EH (cell line): Measurements from ENCODE around the gene CLTB.
"Not testable (repeated sequence)": the region's sequence is repeated elsewhere in the genome, so short reads cannot be mapped to it uniquely, and the experiment has no call there.

Experiments
- DNase-seq: peaks from one replicate; pipeline ENCODE4 v3.0.0-alpha.2; 2015; ENCODE audit warnings: low read depth

CLTB gene

DNA sequence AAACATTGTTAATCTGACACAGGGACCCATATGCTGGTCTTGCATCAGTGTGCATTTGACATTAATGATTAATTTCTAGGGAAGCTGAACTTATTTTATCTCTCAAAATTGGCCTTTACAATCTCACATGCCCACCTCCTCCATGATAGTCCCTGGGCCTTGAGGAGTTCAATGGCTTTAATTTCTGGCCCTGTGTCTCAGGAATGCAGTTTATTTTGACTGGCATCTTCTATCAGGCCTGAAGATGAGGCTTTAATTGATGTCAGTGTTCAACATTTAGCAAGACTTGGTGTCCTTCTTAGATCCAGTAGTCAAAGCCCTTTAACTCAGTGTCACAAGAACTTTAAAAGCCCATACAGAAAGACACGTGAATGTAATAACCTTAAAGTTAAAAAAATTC is 10.5 kb upstream of the CLTB start:
- no peak for DNase-seq

DNA sequence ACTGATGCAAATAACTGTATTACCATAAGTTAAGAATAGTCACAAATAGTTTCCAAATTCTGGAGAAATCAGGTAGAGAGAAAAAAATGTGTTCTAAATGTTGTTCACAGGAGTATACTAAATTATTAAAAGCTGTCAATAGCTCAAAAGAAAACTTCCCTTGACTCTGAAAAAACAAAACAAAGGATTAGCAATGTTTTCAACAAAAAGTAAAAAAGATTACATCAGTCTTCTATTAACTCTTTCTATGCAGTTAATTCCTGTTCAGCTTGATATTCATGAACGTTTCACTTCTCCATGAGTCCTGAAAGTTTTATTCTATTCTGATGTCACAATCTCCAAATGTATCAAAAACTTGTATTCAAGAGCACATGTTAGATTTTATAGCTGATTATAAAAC is 9.5 kb upstream of the CLTB start:
- no peak for DNase-seq

DNA sequence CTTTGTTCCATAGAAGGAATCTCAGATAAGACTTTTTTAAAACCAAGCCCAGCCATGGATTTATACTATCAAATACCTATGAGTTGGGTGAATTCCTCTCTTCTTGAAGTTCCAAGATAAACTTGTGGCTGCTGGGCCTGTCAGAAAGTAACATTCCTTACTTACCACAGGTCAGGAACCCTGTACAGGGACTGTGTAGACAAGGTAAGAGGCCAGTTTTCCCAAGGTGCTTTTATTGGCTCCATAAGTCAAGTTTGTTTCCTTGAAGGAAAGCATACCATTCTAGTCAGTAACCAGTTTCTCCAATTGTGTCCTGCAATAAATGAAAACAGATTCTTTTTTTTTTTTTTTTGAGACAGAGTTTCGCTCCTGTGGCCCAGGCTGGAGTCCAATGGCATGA is 8.8 kb upstream of the CLTB start:
- peak; percentile 17 for DNase-seq

DNA sequence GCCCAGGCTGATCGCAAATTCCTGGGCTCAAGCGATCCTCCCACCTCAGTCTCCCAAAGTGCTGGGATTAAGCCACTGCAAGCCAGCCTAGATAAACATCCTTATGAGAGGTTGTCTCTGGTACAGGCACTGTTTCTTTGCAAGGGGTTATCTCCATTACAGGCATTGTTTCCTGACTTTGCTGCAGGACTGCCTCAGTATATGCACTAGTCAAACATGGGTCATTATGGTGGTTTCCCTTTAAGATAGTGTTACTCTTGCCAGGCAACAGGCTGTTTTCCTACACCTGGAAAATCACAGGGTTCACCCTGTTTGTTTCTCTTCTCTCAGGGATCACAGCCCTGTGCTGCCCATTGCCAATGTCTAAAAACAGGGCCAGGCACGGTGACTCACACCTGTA is 7.8 kb upstream of the CLTB start:
- DNase-seq = no peak

DNA sequence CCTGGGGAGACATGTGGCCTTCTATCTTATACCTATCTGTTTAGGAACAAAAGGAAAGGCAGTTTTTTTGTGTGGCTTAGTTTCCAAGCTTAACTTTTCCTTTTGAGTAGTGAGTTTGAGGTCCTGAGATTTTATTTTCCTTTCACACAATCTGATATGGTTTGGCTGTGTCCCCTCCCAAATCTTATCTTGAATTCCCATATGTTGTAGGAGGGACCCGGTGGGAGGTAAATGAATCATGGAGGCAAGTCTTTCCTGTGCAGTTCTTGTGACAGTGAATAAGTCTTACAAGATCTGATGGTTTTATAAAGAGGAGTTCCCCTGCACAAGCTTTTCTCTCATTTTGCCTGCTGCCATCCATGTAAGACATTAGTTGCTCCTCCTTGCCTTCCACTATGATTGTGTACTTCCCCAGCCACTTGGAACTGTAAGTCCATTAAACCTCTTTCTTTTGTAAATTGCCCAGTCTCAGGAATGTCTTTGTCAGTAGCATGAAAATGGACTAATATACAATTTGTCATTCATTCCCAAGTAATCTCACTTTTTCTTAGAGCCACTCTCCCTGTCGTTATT is 4.7 kb upstream of the CLTB start:
- no peak for DNase-seq

DNA sequence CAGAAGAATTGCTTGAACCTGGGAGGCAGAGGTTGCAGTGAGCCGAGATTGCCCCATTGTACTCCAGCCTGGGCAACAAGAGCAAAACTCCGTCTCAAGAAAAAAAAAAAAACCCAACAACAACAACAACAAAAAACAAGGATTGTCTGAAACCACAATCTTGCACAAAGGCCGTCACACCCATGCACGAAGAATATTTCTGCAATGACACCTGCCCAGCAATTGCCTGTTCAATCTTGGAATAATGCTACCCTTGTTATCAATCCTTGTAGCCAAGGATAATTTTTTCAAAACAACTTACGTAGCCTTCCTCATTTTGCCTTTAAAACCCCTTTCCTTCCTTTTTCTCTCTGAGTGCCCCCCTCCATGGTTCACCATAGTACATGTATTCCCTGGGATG is 3.7 kb upstream of the CLTB start:
- no peak for DNase-seq

DNA sequence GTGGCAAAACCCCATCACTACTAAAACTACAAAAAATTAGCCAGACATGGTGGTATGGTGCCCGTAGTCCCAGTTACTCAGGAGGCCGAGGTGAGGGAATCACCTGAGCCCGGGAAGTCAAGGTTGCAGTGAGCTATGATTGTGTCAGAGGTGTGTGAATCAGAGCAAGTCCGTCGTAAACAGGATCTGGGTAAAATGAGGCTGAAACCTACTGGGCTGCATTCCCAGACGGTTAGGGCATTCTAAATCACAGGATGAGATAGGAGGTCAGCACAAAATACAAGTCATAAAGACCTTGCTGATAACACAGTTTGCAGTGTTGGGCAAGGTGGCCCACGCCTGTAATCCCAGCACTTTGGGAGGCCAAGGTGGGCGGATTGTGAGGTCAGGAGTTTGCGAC is 1.9 kb upstream of the CLTB start:
- no peak for DNase-seq

DNA sequence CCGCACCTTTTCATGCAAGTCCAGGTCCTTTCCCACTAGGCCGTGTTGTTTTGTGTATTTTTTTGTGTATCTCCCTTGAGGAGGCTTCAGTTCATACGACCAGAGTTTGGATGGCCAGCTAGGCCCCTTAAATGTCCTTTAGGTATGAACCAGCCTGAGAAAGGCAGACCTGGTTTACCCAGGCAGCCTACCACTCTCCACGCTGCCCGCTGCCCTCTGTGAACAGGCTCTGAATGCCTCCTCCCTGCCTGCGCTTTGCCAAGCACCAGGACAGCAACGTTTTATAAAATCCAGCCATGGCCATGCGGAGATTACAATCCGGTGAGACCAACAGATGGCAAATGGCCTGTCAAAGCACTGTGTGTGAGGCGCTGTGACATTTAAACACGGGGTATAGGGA is 626 bp upstream of the CLTB start:
- no peak for DNase-seq

DNA sequence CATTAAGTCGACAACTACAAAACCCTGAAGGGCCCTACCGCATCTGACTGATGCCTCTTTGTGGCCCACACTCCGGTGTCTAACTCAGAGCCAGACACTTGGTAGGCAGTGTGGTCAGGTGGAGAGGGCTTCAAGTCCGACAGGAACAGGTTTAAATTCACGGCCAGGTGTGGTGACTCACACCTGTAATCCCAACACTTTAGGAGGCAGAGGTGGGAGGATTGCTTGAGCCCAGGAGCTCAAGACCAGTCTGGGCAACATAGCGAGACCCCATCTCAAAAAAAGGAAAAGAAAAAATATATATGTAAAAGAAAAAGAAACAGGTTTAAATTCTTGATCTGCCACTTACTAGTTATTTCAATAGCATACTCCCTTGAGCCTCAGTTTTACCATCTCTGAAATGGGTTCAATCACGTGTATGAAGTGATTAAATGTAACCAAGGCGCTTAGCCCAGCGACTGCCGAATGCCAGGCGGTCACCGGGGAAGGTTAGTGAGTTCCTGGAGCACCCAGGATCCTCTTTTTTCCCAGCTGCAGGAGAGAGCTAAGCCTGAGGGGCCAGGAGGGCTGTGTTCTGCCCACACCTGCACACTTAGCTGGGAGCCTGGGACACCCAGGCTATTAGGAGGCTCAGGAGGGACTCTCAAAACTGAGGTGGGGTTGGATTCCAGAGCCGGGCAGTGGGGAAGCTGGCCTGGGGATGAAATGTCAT is 943 bp downstream of the CLTB start:
- DNase-seq = no peak

DNA sequence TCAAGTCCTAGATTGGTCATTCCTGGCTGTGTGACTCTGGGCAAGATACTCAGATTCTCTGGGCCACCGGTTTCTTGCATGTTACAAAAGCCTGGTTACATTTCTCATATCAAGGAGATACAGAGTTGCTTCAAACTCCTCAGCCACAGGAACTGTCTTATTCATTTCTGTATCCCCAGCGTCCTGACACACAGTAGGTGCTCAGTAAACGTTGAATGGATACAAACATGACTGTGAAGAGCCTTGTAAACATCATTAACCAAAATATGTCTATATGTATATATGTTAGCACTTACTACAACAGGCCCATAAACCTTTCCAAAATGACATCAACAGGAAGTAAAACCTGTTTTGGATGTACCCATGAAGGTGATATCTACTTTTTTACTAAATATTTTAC is 1.6 kb downstream of the CLTB start:
- no peak for DNase-seq

DNA sequence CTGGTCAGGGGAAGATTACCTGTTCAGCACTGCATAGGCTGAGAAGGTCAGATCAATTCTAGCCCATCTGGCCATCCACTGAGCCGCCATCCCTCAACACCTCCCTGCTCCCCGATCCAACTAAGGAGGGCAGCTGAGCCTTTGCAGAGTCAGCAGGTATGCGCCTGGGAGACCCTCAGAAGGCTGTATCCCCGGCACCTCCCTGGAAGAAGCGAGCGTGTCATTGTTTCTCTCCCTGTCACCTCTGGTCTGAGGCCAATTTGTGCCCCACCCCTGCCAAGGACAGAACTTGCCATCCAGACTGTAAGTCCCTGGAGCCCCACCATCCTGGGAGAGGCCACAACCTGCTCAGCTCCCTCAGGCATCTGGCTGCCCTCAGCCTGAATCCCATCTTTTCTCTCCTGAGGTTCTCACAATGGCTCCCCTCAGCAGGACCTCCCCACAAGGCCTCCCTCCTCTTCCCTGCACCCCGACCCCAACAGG is 2.6 kb downstream of the CLTB start:
- no peak for DNase-seq

DNA sequence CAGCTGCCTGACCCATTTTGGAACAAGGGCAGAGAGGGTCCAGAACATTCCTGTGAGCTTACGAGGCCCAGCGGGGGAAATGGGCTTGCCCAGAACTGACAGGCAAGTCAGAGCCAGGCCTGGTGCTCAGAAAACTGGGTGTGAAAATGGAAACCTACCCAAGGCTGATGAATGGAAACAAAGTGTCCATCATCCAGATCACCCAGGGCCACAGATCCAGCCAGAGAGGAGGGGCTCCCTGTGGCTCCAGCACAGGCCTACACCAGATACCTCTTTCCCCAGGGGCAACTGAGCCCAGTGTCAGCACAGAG is 3.1 kb downstream of the CLTB start:
- DNase-seq = peak; percentile 84

DNA sequence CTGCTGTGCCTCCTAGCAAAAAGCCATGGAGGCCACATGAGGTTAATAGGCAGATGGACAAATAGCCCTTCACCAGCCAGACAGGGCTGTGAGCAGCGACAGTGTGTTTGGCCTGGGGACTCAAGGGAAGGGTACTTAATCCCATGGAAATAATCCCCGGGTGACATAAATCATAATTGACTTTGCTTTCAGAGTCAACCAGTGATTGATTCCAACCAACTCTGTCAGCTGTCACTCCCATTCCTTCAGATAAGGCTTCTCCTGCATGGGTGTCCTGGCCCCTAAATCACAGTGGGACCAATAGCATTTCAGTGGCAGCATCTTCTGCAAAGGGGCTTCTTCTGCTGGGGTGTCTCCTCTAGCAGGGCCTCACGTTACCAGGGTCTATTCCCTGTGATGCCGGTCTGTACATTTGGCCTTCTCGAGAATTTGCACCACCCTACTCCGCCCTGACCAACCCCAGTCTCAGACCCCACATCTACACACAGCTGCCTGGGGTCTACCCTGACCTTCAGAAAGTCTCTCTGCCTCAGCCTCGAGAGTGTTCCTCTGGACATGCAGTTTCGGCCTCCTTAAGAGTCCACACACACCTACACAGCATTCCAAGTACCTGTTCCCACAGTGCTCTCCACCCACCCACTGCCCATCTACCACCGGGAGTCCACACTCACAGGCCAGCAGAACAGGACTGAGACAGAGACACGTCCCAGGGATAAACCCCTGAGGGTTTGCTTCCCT is 3.7 kb downstream of the CLTB start:
- no peak for DNase-seq

DNA sequence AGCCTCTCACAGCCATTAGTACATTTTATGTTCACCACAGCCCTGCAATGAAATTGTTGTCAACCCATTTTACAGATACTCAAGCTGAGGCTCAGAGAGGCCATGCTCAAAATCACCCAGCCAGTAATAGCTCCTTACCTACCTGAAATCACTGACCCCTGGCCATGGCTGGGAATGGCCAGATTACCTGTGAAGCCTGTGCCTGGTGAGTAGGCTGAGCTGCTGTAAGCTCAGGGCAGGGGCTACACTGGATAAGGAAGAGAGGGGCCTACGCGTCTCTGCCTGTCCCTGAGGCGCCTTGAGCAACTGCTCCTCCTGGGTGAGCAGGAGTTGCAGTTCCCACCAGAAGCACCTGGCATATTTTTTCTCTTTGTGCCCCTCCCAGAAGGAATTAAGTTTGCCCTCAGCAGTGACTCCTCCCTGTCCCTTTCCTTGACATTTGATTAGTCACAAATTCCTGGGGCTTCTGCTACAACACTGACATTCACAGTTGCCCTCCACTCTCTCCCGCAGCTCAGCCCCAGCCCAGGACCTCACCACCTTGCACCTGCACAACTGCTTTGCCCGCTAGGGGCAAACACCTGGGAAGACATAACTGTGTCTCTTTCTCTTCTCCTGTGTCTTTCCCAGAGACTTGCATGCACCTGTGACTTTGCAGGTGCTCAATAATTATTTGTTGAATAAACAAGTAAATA is 5.7 kb downstream of the CLTB start:
- no peak for DNase-seq

DNA sequence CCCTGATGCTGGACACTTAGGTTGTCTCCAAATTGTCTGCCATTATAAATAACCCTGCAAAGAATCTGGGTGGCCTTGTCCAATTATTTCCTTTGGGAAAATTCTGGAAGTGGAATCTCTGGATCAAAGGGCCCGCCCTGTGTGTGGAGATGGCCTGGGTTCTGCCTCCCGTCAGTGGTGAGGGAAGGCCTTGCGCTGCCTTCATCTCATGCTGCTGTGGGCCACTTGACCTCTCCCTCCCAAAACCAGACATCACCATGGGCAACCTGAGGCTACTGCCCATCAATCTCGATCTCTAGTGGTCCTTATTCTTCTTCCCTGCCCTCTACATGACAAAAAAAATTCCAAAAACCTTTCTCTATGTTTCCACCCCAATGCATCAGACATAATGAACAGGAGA is 6.6 kb downstream of the CLTB start:
- DNase-seq = no peak

DNA sequence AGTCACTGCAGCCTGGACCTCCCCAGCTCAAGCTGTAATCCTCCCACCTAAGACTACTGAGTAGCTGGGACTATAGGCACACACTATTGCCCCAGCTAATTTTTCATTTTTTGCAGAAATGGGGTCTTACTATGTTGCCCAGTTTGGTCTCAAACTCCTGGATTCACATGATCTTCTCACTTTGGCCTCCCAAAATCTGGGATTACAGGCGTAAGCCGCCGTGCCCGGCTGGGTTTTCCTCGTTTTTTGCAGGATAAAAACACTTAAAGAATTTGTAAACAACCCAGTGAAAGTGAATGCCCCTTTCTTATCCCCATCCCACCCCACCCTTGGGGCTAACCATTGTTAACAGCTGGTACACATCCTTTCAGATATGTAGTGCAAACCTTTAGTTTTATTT is 7.7 kb downstream of the CLTB start:
- no peak for DNase-seq

DNA sequence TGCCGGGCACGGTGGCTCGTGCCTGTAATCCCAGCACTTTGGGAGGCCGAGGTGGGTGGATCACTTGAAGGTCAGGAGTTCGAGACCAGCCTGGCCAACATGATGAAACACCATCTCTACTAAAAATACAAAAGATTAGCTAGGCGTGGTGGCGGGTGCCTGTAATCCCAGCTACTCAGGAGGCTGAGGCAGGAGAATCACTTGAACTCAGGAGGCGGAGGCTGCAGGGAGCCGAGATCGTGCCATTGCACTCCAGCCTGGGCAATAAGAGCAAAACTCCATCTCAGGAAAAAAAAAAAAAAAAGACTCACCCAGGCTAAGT is 8.1 kb downstream of the CLTB start:
- not testable (repeated sequence) for DNase-seq

DNA sequence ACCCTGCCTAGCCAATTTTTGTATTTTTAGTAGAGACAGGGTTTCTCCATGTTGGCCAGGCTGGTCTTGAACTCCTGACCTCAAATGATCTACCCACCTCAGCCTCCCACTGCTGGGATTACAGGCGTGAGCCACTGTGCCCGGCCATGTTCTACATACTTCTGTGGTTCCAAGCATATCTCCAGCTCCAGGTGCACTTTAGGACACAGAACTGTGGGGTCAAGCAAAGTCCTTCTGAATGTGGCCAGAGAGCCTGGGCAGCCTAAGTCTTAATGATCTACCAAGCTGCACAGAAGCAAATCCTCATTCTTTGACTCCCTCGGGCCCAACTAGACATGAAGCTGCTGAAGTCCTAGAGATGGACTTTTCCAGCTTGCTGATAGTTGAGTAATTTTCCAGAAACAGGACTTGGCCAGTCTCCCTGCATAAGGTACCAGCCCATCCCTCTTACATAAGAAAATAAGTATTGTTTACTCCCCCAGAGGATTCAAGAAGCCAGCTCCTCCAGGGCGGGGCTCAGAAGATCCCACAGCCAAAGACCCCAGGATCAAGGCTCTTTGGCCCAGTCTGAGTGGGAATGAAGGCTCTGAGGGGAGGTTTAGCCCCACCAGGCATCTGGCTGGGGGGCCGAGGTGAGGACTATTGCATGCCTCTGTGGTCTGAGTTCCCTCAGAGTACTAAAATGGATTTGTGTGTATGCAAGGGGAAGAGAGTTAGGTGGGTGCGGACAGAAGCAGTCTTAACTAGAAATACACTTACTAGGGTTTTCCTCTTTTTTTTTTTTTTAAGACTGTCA is 8.7 kb downstream of the CLTB start:
- DNase-seq = no peak

DNA sequence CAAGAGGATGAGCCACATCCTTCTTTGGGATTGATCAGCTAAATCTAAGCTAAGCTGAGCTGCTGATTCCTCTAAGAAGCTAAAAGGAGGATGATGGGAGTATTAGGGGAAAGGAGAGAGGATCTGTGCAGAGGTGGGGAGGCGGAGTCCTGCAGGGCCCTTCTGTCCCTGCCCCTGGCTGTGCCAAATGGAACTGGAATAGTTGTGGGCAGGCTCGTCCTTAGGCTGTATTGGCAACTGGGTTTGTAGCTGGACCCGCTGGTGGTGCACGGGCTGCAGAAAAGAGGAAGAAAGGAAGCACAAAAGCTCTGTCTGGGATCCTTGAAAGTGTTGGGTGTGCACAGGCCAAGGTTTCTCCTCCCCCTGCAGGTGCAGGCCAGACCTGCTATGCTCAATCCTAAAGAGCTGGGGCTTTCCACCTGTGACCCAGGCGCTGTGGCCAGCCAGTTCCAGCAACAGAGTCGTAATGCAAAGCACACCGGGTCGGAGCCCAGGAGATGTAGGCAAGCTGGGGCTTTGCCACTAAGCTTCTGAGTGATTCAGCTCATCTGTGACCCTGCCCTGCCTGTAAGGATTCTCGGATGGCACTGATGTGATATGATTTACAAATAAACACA is 9.8 kb downstream of the CLTB start:
- DNase-seq = no peak

DNA sequence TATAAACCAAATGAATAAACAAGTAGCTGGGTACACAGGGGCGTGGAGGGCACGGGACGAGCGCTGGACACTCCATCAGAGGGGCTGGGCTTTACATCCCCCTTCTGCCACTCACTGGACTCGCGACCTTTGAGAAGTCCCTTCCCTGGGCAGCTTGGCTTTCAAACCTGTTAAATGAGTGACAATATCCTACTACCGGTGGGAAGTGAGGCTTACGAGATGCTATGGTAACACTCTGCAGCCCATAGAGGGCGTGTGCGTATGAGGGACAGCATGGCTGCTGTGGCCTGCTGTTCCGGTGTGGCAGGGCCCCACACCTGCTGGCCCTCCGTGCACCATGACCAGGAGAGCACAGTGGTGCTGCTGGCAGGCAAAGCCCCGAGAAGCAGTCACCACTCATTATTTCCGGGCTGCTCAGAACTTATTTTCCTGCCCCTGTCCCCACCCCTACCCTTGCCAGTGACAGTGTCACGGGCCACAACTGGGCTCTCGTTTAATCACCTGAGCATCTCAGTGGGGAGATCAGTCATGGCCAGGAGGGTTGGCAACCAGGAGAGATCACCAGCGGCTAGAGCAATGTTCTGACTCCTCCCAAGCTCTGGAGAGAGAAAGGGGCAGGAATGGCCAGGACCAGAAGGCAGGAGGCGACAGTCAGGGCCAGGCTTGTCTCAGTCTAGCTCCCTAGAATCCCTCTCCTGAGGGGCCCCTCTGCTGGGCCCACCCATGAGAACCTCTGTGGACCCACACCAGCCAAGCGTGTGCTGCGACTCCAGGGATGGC is 10.5 kb downstream of the CLTB start:
- DNase-seq = no peak
